K562 (cell line): ENCODE results near the gene GINS2.

Source experiments
- SMARCC2 ChIP-seq: fragments of 450-650 bp; IDR thresholded peaks from 2 replicates; pipeline ENCODE4 v1.6.1; 2017; ENCODE audit warnings: antibody characterized with exemption, moderate library complexity, mild to moderate bottlenecking, low read depth
- SOX6 ChIP-seq: fragments of 450-650 bp; IDR thresholded peaks from 2 replicates; pipeline ENCODE4 v1.6.1; 2014; ENCODE audit warnings: mild to moderate bottlenecking
- ZKSCAN8 ChIP-seq: fragments of 200-800 bp; sonication (Bioruptor generic); IDR thresholded peaks from 2 replicates; pipeline ENCODE4 v1.6.1; 2016; ENCODE audit warnings: missing genetic modification characterization, missing compliant biosample characterization

- TF ChIP-seq SOX6 (no peak), SMARCC2 (no peak), ZKSCAN8 (no peak)
Measured at GRCh38 chr16:85704900-85705846, 16.4 kb upstream of the GINS2 start.
